ENCODE data around the gene SAT2.
"Not testable (repeated sequence)": the region's sequence is repeated elsewhere in the genome, so short reads cannot be mapped to it uniquely, and the experiment has no call there.

The SAT2 gene

GRCh38 chr17:7633093-7633492 is 5.5 kb upstream of the SAT2 start:
- no peak for DNase-seq

GRCh38 chr17:7632492-7632894 is 4.9 kb upstream of the SAT2 start:
- DNase-seq: peak in 1 of 3 experiments; percentile 19

DNA sequence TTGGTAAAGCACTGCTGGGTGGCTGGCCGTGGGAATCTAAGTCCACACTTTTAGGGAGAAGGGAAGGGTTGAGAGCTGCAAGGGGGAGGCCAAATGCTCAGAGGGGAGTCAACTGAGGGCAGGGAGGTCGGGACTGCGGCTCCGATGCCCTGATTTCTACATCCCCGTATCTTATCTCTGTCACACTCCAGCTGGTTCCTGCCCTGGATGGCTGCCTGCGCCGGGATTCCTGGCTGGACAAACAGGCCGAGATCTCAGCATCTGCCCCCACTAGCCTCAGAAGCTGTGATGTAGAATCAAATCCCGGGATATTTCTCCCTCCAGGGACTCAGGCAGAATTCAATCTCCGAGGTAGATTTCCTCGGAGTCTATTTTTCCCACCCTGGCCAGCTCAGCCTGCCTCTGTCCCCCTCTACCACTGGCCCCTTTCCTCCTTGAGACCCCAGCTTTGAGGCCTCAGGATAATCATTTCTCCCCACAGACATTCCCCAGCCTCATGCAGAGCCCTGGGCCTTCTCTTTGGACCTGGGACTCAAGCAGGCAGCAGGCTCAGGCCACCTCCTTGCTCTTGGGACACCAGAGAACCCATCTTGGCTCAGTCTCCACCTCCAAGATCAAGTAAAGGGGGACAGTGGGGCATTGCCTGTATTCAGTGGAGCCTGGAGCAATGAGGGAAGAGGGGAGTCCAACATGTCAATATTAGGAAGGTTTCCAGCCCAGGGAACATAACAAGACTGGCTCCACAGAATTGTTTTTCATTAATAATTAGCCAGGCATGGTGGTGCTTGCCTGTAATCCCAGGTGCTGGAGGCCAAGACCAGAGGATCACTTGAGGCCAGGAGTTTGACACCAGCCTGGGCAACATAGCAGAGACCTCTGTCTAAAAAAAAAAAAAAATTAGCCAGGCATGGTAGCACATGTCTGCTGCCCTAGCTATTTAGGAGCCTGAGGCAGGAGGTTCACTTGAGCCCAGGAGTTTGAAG is 4.1 kb upstream of the SAT2 start:
- DNase-seq: no peak

DNA sequence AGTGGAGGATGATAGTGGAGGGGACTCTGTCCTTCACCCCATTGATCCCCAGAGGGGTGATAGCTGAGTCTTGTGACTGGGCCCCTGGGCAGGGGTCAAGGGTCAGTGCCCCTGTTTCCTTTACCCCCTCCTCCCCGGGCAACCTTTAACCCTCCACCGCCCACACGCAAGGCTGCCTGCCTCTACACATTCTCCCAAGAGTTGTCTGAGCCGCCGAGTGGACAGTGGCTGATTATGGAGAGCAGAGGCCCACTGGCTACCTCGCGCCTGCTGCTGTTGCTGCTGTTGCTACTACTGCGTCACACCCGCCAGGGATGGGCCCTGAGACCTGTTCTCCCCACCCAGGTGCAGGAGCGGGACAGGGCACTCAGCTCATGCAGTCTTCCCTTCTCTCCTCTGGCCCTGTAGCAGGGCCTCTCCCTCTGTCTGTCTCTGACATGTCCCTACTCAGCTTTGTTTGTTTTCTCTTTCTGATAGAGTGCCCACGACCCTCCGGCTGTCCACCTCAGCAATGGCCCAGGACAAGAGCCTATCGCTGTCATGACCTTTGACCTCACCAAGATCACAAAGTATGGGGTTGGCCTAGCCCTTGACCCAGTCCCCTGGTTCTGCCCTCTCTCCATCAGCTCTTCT is 2.4 kb upstream of the SAT2 start, which contains the start of gene SHBG:
Gene SHBG (plus strand): TSS at position 197 of the 633 bp plus-strand sequence. CDS start 38 bp downstream, at position 235.
- no peak for DNase-seq

GRCh38 chr17:7626956-7627249 is 718 bp downstream of the SAT2 start:
- DNase-seq: no peak

DNA sequence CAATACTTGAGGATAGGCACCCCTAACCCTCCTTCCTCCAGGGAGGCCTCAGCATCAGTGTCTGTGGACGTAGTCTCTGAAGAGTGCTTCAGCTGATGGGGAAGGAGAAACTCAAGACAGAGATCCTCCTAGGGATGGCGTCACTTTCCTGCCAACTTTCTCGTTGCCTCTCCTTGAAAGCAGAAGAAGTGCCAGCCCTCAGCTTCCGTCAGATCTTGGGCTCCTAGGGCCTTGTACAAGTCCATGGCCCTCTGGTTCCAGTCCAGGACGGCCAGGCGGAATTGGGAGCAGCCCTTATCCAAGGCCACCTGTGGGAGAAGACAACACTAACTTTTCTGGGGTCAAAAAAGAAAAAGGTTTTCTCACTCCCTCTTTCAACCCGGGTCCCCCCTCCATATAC is 1.3 kb downstream of the SAT2 start:
- no peak for DNase-seq

DNA sequence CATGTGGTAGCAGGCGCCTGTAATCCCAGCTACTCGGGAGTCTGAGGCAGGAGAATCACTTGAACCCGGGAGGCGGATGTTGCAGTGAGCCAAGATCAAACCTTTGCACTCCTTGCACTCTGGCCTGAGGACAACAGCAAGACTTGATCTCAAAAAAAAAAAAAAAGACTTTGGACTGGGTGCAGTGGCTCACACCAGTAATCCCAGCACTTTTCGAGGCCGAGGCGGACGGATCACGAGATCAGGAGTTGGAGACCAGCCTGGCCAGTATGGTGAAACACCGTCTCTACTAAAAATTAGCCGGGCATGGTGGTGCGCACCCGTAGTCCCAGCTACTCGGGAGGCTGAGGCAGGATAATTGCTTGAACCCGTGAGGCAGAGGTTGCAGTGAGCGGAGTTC is 1.9 kb downstream of the SAT2 start:
- DNase-seq: not testable (repeated sequence)

GRCh38 chr17:7623661-7624060 is 4.0 kb downstream of the SAT2 start:
- no peak for DNase-seq

GRCh38 chr17:7620835-7621234 is 6.8 kb downstream of the SAT2 start:
- DNase-seq: no peak

DNA sequence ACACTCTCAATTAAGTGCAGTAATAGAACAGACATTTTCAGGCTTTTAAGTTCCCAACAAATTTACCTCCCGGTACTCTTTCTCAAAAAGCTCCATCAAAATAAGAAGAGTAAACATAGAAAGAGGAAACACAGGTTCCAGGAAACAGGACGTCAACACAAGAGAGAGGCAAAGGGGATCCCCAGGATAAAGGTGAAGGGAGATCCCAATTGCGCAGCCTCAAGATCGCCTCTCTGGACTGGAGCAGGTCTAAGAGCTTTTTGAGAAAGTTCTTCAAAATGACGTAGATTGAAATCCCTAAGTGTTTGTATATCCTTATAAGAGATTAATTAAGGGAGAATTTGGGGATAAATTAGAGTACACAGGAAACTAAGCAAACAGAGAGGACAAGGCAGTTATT is 9.0 kb downstream of the SAT2 start:
- DNase-seq: no peak

DNA sequence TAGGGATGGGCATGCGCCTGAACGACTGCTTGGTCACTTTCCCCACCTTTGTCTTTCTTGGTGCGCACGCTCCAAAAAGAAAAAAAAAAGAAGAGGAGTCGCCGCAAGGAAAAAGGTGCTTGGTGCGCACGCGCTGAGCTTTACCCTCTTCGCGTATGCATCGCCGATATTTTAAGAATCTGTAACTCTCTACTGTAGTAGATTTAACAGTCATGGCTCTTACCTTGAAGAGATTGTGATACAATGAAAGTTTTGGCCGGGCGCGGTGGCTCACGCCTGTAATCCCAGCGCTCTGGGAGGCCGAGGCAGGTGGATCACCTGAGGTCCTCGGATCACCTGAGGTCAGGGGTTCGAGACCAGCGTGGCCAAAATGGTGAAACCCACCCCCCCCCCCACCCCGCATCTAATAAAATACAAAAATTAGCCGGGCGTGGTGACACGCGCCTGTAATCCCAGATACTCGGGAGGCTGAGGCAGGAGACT is 12.3 kb downstream of the SAT2 start:
- no peak for DNase-seq

GRCh38 chr17:7614425-7615264 is 13.0 kb downstream of the SAT2 start, which contains the start of gene FXR2:
Gene FXR2, minus strand, starts transcription at chr17:7614897. Its CDS starts 365 bp downstream, at chr17:7614532.
- peak; percentile 96 to 99 (median 97) for DNase-seq

DNA sequence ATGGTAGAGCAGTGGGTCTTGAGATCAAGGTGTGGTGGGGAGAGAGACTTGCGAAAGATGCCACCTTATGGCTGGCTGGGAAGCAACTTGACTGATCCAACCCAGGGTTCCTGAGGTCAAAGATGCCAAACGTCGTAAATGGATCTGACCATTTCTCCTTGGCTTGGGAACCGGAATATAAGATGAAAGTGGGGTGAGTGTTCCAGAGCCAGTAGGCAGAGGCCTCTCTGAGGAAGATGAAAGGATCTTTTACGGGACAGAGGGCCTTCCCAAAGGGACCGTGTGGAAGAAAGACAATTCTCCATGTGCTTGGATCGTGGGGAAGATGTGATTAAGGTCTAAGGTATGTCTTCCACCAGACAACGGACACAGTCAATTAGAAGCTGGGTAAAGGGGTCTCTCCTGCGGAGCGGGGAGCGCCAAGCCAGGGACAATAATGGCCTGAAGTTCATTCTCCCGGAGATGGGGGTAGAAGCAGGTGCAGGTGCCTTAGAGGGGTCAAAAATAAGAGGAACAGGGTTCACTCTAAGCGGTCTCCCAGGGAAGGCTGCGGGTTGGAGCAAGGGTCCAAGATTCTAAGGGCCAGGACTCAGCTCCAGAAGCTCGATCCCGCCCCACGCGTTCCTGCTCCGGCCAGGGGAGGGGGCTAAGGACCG is 13.7 kb downstream of the SAT2 start:
- DNase-seq: peak in 2 of 3 experiments; percentile 10 to 20

- no peak for DNase-seq
These were observed 15.4 kb downstream of the SAT2 start for GRCh38 chr17:7612294-7612640.

GRCh38 chr17:7611635-7612293 is 15.9 kb downstream of the SAT2 start:
- DNase-seq: no peak

- DNase-seq: peak in 1 of 3 experiments; percentile 1
These were observed 17.0 kb downstream of the SAT2 start for GRCh38 chr17:7610641-7611040.

- no peak for DNase-seq
These were observed 21.3 kb downstream of the SAT2 start for GRCh38 chr17:7606280-7606679.

DNA sequence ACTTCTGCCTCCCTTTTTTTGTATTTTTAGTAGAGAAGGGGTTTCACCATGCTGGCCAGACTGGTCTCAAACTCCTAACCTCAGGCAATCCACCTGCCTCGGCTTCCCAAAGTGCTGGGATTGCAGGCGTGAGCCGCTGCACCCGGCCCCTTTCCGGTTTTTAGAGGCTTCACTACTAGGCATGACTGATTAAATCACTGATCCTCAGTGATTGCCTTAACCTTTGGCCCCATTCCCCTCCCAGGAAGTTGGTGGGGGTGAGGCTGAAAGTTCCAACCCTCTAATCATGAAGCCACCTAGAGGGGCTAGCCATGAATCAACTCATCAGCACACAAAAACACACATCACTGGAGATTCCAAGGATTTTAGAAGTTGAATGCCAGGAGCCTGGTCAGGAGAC is 30.1 kb downstream of the SAT2 start:
- DNase-seq: not testable (repeated sequence)

GRCh38 chr17:7593296-7593695 is 34.3 kb downstream of the SAT2 start:
- no peak for DNase-seq

GRCh38 chr17:7592422-7593021 is 35.1 kb downstream of the SAT2 start:
- no peak for DNase-seq

DNA sequence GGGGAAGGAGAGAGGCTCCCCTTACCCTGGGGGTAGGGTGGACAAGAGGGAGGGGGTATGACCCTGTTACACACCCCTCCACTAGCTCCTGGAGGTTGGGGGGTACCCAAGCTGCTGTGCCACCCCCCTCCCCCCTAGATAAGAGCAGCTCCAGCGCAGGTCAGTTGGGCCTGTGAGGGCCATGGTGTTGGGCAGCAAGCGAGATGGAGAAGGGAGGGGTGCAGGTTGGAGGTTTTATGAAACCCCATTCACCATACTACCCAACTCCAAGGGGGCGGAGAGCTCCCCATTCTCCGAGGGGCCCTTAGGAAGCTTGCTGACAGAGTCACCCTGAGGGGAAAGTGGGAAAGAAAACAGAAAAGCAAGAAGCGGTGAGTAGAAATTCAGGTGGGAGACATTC is 36.0 kb downstream of the SAT2 start:
- DNase-seq: no peak

- no peak for DNase-seq
These were observed 36.9 kb downstream of the SAT2 start for GRCh38 chr17:7590743-7591142.
